ENCODE measurements around the gene TRIP13.

GRCh38 chr5:885529-885928, 7.2 kb upstream of the TRIP13 start:
- no peak for TF ChIP-seq CTCF (IDR thresholded peaks at IDR 0.05)
- no peak for TF ChIP-seq POLR2A (IDR thresholded peaks at IDR 0.05)
- no peak for TF ChIP-seq POLR2AphosphoS5 (IDR thresholded peaks at IDR 0.05)
